Neural cell (in vitro differentiated cells): ENCODE measurements around the gene RNF213. TPM values are rescaled to one million over a fixed set of nuclear protein-coding genes. Genes with fewer than 3 reads are reported as not detected.

Experiments used
- H2AFZ ChIP-seq: fragments of 200-600, 300-800 bp; sonication (generic), shearing (Covaris generic); 2 replicates; pipeline ENCODE4 v1.6.0; 2014; ENCODE audit warnings: low read depth, mild to moderate bottlenecking, antibody characterized with exemption, low read length, moderate library complexity
- H3F3A ChIP-seq: fragments of 200-600 bp; shearing (Covaris generic); 2 replicates; pipeline ENCODE4 v1.6.1; 2016; ENCODE audit warnings: mild to moderate bottlenecking, moderate library complexity, mixed read lengths, antibody characterized with exemption, low read length; ENCODE audit not compliant: insufficient read depth, poor library complexity, severe bottlenecking
- H3K27ac ChIP-seq: fragments of 200-600, 300-800 bp; sonication (generic), shearing (Covaris generic); 2 replicates; pipeline ENCODE4 v1.5.1; 2014; ENCODE audit warnings: mild to moderate bottlenecking, low read length, moderate library complexity
- H3K27me3 ChIP-seq: fragments of 300-800, 200-600 bp; sonication (generic), shearing (Covaris generic); 2 replicates; pipeline ENCODE4 v1.6.0; 2014; ENCODE audit warnings: mild to moderate bottlenecking, low read depth, low read length, moderate library complexity; ENCODE audit not compliant: insufficient read depth
- H3K36me3 ChIP-seq: fragments of 300-800, 200-600 bp; sonication (generic), shearing (Covaris generic); 2 replicates; pipeline ENCODE4 v1.5.1; 2014; ENCODE audit warnings: mild to moderate bottlenecking, antibody characterized with exemption, low read length, moderate library complexity; ENCODE audit not compliant: insufficient read depth
- H3K4me2 ChIP-seq: fragments of 300-800, 200-600 bp; sonication (generic), shearing (Covaris generic); 2 replicates; pipeline ENCODE4 v1.6.0; 2014; ENCODE audit warnings: mild to moderate bottlenecking, low read length
- H3K4me3 ChIP-seq: fragments of 300-800, 200-600 bp; sonication (generic), shearing (Covaris generic); 2 replicates; pipeline ENCODE4 v1.5.1; 2014; ENCODE audit warnings: mild to moderate bottlenecking, low read length, moderate library complexity
- H3K79me2 ChIP-seq: fragments of 200-600 bp; shearing (Covaris generic); replicated peaks from 2 replicates; pipeline ENCODE4 v1.6.0; 2014; ENCODE audit warnings: mild to moderate bottlenecking, low read length, moderate library complexity; ENCODE audit not compliant: insufficient read depth
- H3K9ac ChIP-seq: fragments of 300-800, 200-600 bp; sonication (generic), shearing (Covaris generic); 2 replicates; pipeline ENCODE4 v1.6.1; 2016; ENCODE audit warnings: mild to moderate bottlenecking, low read length, mixed read lengths
- H3K9me2 ChIP-seq: fragments of 200-600 bp; shearing (Covaris generic); 2 replicates; pipeline ENCODE4 v1.6.1; 2016; ENCODE audit warnings: mild to moderate bottlenecking, low read length, mixed read lengths; ENCODE audit not compliant: insufficient read depth
- H3K9me3 ChIP-seq: fragments of 200-600, 300-800 bp; sonication (generic), shearing (Covaris generic); 2 replicates; pipeline ENCODE4 v1.6.1; 2016; ENCODE audit warnings: mild to moderate bottlenecking, mixed run types, low read length, moderate library complexity, mixed read lengths
- H4K20me1 ChIP-seq: fragments of 200-600 bp; shearing (Covaris generic); 2 replicates; pipeline ENCODE4 v1.6.1; 2016; ENCODE audit warnings: mild to moderate bottlenecking, mixed run types; ENCODE audit not compliant: insufficient read depth
- CTCF ChIP-seq: fragments of 450-650 bp; IDR thresholded peaks from 2 replicates; pipeline ENCODE4 v1.5.1; 2014; ENCODE audit warnings: antibody characterized with exemption, mild to moderate bottlenecking, moderate library complexity; ENCODE audit not compliant: poor library complexity, severe bottlenecking
- EP300 ChIP-seq: fragments of 450-650 bp; conservative IDR thresholded peaks from 2 replicates; pipeline ENCODE4 v1.6.1; 2014; ENCODE audit warnings: antibody characterized with exemption, mild to moderate bottlenecking, moderate library complexity; ENCODE audit not compliant: poor library complexity, severe bottlenecking
- EZH2 ChIP-seq: fragments of 200-600, 300-800 bp; shearing (Covaris generic), sonication (generic); IDR thresholded peaks from 2 replicates; pipeline ENCODE4 v1.6.1; 2014; ENCODE audit warnings: antibody characterized with exemption, low read length, borderline replicate concordance, mild to moderate bottlenecking; ENCODE audit not compliant: insufficient read depth, poor library complexity, severe bottlenecking
- MXI1 ChIP-seq: fragments of 450-650 bp; conservative IDR thresholded peaks from 2 replicates; pipeline ENCODE4 v1.6.1; 2014; ENCODE audit warnings: antibody characterized with exemption, mild to moderate bottlenecking; ENCODE audit not compliant: poor library complexity, severe bottlenecking
- POLR2AphosphoS5 ChIP-seq: IDR thresholded peaks from 2 replicates; pipeline ENCODE4 v1.6.1; 2012
- RAD21 ChIP-seq: fragments of 450-650 bp; conservative IDR thresholded peaks from 2 replicates; pipeline ENCODE4 v1.6.1; 2014; ENCODE audit warnings: antibody characterized with exemption, mild to moderate bottlenecking, moderate library complexity
- SMC3 ChIP-seq: fragments of 450-650 bp; conservative IDR thresholded peaks from 2 replicates; pipeline ENCODE4 v1.6.1; 2014; ENCODE audit warnings: antibody characterized with exemption, mild to moderate bottlenecking, moderate library complexity; ENCODE audit not compliant: poor library complexity
- TAF1 ChIP-seq: IDR thresholded peaks from 2 replicates; pipeline ENCODE4 v1.6.1; 2012; ENCODE audit warnings: low read depth
- polyA plus RNA-seq: library from polyadenylated mRNA; depleted of rRNA; stranded (reverse); fragments of >200 nt; gene quantifications from 2 replicates; pipeline ENCODE4 v1.2.3, GENCODE V29; 2014
- TF ChIP-seq, protein P1 (sequence below): IDR thresholded peaks from 2 replicates; pipeline ENCODE4 v1.6.1; 2012; ENCODE audit warnings: borderline replicate concordance

The RNF213 gene
- polyA plus RNA-seq, 1 donor from 2014 or later, result 1.5 TPM

- Histone ChIP-seq H3K4me3 (no peak overlapping the region), H3K36me3 (no peaks in the 10 kb centered on the region), H3K27me3 (no peaks in the 10 kb centered on the region), H4K20me1 (no peaks in the 10 kb centered on the region), H3F3A (no peaks in the 10 kb centered on the region), H2AFZ (no peak overlapping the region), H3K4me2 (no peak overlapping the region), H3K9me2 (no peaks in the 10 kb centered on the region), H3K9me3 (no peaks in the 10 kb centered on the region), H3K9ac (no peak overlapping the region), H3K27ac (no peak overlapping the region), H3K79me2 (no peaks in the 10 kb centered on the region)
- TF ChIP-seq, protein P1, sequence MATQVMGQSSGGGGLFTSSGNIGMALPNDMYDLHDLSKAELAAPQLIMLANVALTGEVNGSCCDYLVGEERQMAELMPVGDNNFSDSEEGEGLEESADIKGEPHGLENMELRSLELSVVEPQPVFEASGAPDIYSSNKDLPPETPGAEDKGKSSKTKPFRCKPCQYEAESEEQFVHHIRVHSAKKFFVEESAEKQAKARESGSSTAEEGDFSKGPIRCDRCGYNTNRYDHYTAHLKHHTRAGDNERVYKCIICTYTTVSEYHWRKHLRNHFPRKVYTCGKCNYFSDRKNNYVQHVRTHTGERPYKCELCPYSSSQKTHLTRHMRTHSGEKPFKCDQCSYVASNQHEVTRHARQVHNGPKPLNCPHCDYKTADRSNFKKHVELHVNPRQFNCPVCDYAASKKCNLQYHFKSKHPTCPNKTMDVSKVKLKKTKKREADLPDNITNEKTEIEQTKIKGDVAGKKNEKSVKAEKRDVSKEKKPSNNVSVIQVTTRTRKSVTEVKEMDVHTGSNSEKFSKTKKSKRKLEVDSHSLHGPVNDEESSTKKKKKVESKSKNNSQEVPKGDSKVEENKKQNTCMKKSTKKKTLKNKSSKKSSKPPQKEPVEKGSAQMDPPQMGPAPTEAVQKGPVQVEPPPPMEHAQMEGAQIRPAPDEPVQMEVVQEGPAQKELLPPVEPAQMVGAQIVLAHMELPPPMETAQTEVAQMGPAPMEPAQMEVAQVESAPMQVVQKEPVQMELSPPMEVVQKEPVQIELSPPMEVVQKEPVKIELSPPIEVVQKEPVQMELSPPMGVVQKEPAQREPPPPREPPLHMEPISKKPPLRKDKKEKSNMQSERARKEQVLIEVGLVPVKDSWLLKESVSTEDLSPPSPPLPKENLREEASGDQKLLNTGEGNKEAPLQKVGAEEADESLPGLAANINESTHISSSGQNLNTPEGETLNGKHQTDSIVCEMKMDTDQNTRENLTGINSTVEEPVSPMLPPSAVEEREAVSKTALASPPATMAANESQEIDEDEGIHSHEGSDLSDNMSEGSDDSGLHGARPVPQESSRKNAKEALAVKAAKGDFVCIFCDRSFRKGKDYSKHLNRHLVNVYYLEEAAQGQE, result no peak
- TF ChIP-seq TAF1 (no peak), EP300 (no peak), POLR2AphosphoS5 (no peak), EZH2 (no peak), SMC3 (no peak), RAD21 (no peak), MXI1 (no peak), CTCF (no peak)
Measured at GRCh38 chr17:80253631-80254395, 6.8 kb upstream of the RNF213 start.

DNA sequence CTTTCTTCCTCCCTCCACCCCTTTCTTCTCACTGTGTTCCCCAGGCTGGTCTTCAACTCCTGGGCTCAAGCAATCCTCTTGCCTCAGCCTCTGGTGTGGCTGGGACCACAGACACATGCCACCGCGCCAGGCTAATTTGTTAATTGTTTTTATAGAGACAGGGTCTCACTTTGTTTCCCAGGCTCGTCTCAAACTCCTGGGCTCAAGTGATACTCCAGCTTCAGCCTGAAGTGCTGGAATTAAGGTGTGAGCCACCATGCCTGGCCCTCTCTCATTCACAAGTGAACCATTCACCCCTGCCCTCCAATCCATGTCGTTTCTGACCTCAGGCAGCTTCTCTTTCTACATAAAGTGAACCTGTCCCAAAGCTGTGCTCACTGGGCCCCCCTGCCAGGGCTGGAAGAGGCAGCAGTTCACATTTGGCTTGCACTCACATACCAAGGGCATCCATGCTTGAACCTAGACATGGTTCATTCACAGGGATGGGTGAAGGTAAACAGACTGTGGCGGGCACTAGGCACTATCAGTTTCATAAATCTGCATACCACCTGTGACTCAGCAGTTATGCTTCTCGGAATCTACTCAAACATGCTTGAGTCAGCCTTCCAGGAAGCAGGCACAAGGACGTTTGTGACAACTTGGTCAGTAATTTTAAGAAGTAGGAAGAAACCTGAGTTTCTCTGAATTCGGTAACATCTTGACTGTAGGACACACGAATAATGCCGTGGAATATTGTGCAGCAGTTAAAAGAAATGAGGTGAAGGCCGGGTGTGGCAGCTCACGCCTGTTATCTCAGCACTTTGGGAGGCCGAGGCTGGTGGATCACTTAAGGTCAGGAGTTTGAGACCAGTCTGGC is 6.0 kb upstream of the RNF213 start:
- Histone ChIP-seq H3K9me2 (no peaks in the 10 kb centered on the region), H3K27me3 (no peaks in the 10 kb centered on the region), H3K4me3 (no peak overlapping the region), H3K4me2 (no peak overlapping the region), H2AFZ (no peak overlapping the region), H3K9me3 (no peaks in the 10 kb centered on the region), H4K20me1 (no peaks in the 10 kb centered on the region), H3K79me2 (no peaks in the 10 kb centered on the region), H3K27ac (no peak overlapping the region), H3F3A (no peaks in the 10 kb centered on the region), H3K36me3 (no peaks in the 10 kb centered on the region), H3K9ac (no peak overlapping the region)
- no peak for TF ChIP-seq SMC3
- no peak for TF ChIP-seq POLR2AphosphoS5
- no peak for TF ChIP-seq MXI1
- no peak for TF ChIP-seq RAD21
- no peak for TF ChIP-seq EP300
- TF ChIP-seq, protein P1, result no peak
- TF ChIP-seq EZH2, result no peak
- no peak for TF ChIP-seq TAF1
- no peak for TF ChIP-seq CTCF
